HL-60/S4 (cell line): ENCODE measurements around the gene IQSEC1.

Source experiments
- in situ Hi-C: fragments of 300-500 bp; cut with MboI; formaldehyde crosslinking; loops from 2 replicates; pipeline ENCODE4 v1.14.3; 2022; ENCODE audit warnings: low sequenced_read_pairs

Gene IQSEC1

GRCh38 chr3:13018561-13019242 is 54.5 kb downstream of the IQSEC1 start:
- in situ Hi-C loops, result no loop called here

GRCh38 chr3:13018043-13018451 is 55.2 kb downstream of the IQSEC1 start:
- in situ Hi-C loops, result no loop called here

GRCh38 chr3:13017361-13018042 is 55.7 kb downstream of the IQSEC1 start:
- in situ Hi-C loops, result no loop called here

GRCh38 chr3:13016721-13017255 is 56.4 kb downstream of the IQSEC1 start:
- in situ Hi-C loops, result no loop called here

GRCh38 chr3:13016083-13016720 is 57.0 kb downstream of the IQSEC1 start:
- in situ Hi-C loops, result no loop called here

GRCh38 chr3:13015286-13016082 is 57.7 kb downstream of the IQSEC1 start:
- in situ Hi-C loops, result no loop called here

- in situ Hi-C loops, result no loop called here
Observed at GRCh38 chr3:13014755-13015285, 58.4 kb downstream of the IQSEC1 start.

GRCh38 chr3:13013994-13014754 is 59.1 kb downstream of the IQSEC1 start:
- in situ Hi-C loops, result no loop called here

GRCh38 chr3:13013566-13013965 is 59.7 kb downstream of the IQSEC1 start:
- in situ Hi-C loops, result no loop called here

GRCh38 chr3:13013151-13013561 is 60.1 kb downstream of the IQSEC1 start:
- in situ Hi-C loops, result no loop called here

- in situ Hi-C loops, result no loop called here
Observed at GRCh38 chr3:13012221-13012691, 61.0 kb downstream of the IQSEC1 start.

GRCh38 chr3:13011573-13012220 is 61.5 kb downstream of the IQSEC1 start:
- in situ Hi-C loops, result no loop called here

- in situ Hi-C loops, result no loop called here
Observed at GRCh38 chr3:13010780-13011572, 62.3 kb downstream of the IQSEC1 start.

- in situ Hi-C loops, result no loop called here
Observed at GRCh38 chr3:13009946-13010315, 63.3 kb downstream of the IQSEC1 start.

- in situ Hi-C loops, result no loop called here
Observed at GRCh38 chr3:13009132-13009945, 63.9 kb downstream of the IQSEC1 start.

- in situ Hi-C loops, result no loop called here
Observed at GRCh38 chr3:13008155-13008995, 64.9 kb downstream of the IQSEC1 start.
